HG03159 (cell line): ENCODE results near the gene ASPRV1.
"Not testable (repeated sequence)": the region's sequence is repeated elsewhere in the genome, so short reads cannot be mapped to it uniquely, and the experiment has no call there.

Experiments
- ATAC-seq: cut with Tn5 transposase; IDR thresholded peaks from one replicate; pipeline ENCODE4 v1.9.1; 2021; ENCODE audit warnings: mild to moderate bottlenecking, moderate library complexity; ENCODE audit not compliant: unreplicated experiment

ASPRV1 gene

DNA sequence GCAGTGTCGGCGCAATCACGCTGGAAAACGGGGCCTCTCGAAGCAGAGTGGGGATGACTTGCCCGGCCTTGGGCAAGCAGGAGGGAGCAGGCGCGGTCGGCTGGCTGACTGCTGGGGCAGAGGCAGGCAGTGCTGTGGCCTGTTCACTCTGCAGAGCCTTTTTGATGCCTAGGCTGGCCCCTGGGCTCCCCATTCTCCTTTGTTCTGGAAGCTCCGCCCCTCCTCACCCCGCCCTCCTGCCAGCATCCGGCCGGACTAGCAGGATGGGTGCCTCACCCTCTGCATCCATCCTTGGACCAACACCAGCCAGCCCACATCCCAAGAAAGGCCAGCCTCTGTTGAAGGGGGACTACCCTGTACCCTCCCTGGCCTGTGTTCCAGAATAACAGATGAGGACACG, at the start of gene ASPRV1:
Gene ASPRV1 (minus strand): TSS at position 136 of the 400 bp plus-strand sequence. CDS start 195 bp downstream, outside the sequence.
- no peak for ATAC-seq

DNA sequence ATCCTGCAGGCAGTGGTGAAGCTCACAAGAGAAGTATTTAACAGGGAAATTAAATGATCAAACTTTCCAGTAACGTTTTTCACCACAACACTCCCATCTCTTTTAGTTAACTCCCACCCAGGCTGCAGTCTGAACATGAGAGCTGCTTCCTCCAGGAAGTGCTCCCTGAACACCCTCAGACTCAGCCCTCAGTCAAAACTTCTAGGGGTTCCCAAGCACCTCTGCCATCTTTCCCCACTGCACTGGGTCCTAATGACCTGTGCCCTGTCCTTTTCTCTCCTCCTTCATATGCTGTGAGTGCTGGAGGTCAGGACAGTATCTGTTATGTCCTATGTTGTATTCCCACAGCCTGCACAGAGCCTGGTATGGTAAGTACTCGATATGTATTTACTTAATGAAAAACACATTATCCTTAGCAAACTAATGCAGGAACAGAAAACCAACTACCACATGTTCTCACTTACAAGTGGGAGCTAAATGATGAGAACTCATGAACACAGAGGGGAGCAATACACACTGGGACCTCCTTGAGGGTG, 49.2 kb upstream of the ASPRV1 start:
- ATAC-seq = no peak

DNA sequence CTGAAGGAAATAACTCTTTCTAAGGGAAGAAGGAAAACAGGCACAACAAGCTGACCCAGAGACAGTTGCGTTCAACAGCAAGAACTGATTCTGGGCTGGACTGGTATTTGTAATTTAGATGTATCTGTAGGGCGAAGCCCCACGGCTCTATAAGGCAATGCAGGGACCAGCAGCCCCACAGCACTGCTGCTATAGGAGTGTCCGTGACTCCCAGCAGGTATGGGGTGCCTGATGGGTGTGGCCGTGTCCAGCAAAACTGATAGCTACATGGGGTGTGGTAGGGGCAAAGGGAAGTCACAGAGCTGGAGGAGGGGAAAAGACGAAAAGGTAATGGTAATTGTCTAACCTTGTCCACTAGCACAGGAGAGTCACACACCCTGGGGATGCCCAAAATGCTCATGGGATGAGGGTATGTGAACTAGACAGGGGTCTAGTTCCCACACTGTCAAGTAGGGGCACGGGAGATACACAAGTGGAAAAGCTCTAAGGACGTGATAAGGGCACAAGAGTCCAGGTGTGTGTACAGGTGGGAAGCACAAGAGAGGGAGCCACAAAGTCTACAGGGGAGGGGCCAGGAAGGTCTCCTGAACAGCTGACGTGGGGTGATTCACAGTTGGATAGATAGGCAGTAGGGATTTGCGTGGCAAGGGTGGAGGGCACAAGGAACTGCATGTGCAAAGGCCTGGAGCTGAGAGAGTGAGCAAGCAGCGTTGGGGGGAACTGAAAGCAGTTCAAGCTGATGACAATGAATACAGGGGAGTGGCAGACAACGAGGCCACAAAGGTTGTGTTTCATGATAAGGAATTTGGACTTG, 48.5 kb upstream of the ASPRV1 start:
- ATAC-seq = no peak

DNA sequence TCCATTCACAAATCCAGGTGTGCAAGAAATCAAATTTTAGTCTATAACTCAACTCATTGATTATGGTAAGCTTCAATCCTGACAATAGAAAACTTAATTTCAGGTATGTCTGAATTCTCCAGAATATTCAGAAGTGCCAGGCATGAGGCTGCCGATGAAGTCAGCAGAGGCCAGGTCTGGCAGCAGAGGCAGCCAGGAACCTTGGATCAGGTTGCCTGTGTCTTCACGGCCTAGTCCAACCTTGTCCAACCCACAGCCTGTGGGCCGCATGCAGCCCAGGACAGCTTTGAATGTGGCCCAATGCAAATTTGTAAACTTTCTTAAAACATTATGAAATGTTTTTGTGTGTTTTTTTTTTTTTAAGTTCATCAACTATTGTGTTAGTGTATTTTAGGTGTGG, 46.9 kb upstream of the ASPRV1 start:
- ATAC-seq = no peak

DNA sequence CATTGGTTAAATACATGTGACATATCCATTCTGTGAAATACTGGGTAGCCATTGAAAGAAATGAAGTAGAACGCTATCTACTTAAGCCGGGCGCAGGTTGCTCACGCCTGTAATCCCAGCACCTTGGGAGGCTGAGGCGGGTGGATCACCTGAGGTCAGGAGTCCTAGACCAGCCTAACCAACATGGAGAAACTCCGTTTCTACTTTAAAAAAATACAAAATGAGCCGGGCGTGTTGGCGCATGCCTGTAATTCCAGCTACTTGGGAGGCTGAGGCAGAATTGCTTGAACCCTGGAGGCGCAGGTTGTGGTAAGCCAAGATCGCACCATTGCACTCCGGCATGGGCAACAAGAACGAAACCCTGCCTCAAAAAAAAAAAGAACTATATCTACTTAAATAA, 45.7 kb upstream of the ASPRV1 start:
- ATAC-seq = no peak

DNA sequence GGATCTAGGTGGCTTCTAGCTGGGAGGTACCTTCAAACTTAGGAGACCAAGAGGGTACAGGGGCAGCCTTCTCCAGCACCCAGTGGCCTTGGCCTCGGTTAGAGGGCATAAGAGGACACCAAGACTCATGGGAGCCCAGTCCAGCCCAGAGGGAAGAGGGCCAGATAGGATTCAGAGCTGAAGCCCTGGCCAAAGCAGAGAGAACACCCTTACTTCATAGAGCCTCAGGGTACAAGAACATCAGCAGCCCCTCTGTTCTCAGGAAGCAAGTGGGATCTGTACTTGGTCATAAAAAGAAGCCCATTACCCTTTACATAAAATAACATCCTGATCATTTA, 45.0 kb upstream of the ASPRV1 start:
- no peak for ATAC-seq

DNA sequence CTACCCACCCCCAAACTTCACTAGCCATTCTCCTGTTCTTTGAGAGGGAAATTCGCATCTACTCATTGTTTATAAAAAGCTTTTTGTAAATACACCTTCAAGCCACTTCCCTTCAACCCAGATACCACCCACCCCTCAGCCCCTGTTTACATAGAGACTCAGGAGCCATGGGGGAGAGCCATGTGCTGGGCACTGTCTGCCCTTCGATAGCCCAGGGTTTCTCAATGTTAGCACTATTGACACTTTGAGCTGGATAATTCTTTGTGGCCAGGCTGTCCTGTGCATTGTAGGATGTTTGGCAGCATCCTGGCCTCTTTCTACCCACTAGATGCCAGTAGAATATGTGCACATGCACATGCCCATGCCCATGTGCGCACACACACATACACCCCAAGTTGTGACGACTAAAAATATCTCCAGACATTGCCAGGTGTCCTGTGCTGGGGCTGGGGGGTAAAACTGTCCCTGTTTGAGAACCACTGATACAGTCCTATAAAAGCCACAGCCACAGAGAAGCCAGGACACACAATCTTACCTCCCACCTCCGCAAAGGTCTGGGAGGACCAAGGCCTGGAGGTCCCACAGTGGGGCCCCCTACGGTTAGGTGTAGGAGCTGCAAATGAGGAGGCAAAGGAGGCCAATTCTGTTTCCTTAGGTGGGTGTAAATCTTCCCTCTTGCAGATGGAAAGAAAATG, 44.5 kb upstream of the ASPRV1 start:
- no peak for ATAC-seq

DNA sequence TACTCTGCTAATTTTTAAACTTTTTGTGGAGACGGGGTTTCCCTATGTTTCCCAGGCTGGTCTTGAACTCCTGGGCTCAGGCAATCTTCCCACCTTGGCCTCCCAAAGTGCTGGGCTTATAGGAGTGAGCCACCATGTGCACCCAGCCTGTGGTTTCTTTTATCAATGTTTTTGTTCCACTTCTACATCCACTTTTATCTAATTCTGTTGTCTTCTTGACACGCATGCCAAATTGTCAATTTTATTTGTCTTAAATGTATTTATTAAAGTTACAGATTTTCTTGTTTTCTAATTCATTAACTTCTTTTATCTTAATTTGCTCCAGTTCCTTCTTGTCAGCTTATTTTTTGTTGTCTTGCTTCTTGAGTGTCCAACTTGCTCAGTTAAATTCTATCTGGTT, 43.8 kb upstream of the ASPRV1 start:
- no peak for ATAC-seq

DNA sequence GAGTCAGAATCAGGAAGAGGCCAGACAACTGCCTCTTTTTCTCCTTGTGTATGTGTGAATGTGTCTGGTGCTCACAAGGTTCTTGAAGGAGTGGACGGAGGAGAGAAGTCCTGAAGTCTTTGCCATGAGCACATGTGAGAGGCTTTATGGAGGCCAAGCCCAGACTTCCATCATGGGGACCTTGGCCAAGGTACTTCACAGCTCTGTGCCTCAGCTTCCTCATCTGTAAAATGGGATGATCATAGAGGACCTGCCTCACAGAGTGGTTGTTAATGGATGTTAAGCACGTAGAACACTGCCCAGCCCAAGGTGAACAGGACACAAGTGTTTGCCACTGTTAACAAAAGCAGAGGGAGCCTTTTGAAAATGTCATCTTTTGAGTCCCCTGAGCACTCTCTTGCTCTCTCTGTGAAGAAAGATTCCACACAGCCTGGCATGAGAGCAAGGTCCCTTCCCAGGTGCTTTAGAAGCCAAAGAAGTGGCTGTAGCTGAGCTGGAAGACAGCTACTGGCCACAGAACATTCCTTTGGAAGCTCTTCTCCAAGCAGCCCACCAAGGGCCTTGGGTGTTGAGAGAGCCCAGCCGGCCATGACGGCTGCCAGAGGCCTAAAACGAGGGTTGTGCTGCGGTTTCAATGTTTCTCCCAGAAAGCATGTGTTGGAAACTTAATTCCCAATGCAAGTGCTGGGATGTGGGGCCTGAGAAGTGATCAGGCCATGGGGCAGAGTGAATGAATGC, 41.8 kb upstream of the ASPRV1 start:
- ATAC-seq = no peak

DNA sequence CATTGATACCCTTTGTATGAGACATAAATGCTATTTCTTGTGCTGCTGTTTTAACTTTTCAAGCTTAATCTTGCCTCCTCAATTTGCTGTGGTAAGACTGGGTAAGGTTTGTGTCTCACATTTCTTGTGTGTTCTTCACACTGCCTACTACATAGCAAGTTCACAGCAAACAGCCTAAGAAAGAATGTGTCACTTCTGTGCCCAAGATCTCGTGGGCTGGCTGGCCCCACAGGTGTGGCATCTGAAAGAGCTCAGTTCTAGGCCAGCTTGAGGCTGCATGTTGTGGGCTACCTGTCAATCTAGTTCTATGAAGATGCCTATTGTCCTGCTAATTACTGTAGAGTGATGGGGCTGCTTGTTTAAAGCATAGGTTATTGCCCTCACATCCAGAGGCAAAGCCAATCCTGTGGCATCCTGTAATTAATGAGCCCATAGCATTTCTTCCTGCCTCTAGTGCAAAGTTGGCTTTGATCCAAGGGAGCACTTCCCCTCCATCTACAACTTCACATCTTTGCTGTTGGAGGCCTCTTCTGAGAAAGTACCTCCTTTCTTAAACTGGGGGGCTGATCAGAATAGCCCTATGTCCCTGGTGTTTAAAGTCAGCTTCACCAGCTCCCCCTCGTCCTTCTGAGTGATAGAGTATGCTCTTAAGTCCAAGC, 40.9 kb upstream of the ASPRV1 start:
- no peak for ATAC-seq

DNA sequence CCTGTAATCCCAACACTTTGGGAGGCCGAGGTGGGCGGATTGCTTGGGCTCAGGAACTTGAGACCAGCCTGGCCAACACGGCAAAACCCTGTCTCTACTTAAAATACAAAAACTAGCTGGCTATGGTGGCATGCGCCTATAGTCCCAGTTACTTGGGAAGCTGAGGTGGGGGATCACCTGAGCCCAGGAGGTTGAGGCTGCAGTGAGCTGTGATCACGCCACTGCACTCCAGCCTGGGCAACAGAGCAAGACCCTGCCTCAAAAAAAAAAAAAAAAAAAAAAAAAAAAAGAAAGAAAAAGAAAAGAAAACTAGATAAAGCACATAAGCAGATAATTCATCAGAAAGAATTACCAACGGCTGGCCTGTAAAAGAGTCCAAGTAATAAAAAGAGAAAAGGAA, 39.1 kb upstream of the ASPRV1 start:
- not testable (repeated sequence) for ATAC-seq

DNA sequence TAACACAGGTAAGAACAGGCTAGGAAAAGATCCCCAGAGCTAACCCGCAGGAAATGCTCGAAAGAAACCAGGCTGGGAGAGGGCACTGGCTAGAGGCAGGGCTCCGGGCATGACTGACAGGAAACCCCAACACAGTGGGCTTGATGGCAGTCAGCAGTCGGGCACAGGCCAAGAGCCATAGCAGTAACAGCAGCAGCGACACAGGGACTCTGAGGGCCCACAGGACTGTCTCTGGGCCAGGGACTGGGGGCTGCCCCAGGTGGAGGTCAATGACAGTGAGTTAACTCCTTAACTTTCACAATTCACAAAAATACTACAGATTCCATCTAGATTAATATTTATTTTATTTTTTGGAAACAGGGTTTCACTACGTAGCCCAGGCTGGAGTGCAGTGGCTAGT, 37.3 kb upstream of the ASPRV1 start:
- ATAC-seq = no peak

DNA sequence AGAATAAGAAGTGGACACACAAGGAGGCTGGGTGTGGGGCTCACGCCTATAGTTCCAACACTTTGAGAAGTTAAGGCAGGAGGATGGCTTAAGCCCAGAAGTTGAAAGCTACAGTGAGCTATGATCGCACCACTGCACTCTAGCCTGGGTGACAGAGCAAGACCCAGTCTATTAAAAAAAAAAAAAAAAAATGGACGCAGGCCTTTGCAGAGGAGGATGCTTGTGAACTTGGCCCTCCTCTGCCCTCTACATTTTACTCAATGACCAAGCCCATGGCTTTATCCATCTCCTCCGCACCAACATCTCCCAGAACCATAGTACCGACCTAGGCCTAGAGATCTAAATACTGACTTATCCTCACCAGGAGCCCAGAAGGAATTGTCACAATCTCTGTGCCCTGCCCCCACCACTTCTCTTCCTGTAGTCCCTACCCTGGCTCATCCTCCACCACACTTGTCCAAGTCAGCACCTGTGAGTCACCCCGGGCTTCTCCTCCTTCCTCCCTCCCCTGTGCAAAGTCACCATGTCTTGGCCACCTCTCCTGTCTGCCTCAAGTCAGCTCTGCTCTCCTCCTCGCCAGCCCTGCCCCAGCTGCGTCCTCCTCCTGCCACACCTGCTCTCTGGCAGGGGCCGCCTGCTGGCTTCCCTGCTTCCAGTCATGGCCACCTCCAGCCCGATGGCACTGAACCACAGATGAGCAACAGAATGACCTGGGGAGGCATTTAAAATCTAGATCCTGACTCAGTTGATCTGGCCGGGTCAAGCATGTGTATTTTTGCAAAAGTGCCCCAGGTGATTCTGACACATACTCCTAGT, 35.8 kb upstream of the ASPRV1 start:
- ATAC-seq = no peak

DNA sequence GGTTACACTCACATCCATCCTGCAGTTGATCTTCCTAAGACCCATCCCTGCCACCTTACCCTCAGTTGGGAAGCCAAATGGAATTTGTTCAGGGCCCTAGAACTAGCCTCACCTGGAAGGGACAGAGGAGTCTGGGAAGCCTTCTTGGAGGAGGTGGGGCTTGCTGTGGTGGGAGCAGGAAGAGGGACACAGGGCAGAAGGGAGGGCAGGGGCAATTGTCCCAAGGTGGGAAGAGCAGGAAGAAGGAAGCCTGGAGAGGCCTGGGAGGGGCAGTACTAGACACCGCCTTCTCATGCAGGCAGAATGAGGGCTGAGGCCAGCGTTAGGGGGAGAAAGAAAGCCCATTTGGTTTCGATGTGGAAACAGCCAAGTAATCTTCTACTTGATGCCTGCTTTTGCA, 34.1 kb upstream of the ASPRV1 start:
- ATAC-seq = no peak

DNA sequence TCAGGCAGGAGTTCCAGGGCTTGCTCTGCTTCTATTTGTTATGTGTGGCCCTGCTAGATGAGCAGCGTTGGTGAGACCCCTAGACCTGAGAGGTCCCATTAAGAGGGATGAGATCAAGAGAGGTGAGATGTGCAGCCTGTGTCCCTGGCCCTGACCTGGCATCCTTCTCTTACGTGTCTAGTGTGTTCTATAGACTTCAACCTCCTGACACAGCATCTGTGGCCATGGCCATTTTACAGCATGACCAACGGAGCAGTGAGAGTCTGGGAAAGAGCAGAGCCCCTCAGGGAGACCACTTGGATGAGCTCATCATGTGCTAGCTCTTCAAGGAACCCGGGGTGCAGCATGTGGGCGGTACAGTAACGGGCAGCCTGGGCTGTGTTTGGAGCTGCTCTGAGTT, 32.7 kb upstream of the ASPRV1 start:
- no peak for ATAC-seq

DNA sequence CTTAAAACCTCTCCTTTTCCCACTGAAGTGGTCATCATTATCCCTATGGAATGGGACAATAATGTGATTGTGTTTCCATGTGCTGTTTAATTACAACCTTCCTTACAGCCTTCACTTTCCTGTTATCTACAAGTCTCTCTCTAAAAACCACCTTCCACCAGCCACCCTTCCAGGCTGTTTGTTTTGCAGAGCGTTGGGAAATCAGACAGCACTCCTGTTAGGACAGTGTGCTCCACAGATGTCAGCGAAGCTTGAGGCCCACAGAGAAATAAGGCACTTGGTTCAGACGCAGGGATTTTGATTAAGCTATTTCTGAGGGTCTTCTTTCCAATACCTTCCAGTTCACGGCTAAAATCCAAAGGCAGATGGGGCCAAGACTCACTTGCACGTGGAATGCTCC, 32.3 kb upstream of the ASPRV1 start:
- ATAC-seq = no peak

DNA sequence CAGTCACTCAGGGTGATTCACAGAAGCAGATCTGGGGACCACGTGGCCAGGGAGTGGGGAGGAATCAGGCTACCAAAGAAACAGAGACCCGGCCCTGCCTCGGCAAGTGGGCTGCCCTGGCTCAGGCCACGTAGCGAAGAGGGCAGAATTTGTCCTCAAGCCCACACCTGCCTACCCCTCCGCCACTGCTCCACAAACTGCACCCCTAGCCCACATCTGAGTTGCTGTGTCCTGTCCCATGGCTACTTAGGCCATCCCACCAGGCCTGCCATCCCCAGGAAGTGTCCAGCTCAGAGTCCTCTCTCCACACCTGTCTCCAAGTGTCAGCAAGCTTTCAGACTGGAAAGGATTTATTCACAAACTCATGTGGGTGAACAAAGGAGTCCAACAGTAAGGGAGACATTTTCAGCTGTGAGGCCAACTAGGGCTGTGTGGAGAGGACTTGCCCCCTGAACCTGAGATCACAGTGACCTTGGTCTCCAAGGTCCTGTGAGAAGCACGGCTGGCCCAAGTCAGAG, 31.7 kb upstream of the ASPRV1 start:
- ATAC-seq = no peak

DNA sequence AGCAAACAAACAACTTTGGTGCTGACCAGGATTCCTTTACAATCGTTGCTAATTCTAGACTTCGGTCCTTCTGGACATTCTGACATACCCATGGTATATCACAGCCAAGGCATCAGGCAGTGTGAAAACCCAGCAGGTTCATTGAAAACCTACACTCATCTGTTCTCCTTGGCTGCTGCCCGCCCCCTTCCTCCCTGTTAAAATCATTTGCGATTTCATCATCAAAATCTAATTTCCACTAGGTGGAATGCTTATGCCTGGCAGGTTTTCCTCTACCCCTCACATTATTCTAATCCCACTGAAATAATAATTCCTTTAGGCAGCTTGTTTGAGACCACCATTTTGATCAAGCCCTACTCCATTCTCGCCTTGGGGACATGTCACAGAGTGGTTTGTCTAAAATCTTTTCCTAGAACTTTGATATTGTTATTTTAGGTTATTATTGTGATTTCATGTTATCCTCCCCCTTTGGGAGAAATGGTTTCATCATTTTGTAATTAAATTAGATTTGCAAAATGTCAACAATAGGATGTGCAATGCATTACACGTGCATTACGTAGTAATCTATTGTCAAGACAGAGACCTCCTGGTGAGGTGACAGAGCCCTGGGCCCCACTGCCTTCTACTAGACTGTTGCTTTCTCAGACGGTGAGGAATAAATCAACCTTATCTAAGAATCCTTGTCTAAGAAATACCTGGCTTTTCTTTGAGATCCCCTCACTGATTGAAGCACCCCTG, 31.0 kb upstream of the ASPRV1 start:
- no peak for ATAC-seq

DNA sequence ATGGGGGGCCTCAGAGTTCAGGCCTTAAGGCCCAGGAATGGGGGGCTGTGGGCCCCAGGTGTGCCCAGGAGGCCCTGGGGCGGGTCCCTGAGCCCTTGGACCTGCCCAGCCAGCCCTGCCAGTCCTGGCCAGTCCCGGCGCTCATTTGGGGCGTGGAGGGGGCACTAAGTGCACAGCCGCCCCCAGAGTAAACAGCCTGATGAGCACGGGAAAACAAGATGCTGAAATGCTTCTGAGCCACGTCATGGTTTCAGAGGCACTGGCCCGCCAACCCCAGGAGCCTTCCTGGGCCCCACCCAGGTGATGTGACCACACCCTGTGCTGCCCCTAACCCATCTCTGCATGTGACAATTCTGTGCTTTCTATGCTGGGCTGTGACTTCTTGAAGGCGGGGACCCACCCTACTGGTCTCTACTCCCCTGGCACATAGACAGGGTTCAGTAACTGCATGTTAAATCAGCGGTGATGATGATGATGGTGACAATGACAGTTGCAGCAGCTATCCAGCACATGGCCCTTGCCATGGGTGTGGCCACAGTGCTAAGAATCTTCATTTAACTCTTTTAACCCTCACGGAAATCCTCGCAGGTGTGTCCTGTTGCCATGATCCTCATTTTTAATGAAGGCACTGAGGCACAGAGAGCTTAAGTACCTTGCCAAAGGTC, 28.1 kb upstream of the ASPRV1 start:
- ATAC-seq = no peak
